ENCODE data around the gene MAGEA4.

DNA sequence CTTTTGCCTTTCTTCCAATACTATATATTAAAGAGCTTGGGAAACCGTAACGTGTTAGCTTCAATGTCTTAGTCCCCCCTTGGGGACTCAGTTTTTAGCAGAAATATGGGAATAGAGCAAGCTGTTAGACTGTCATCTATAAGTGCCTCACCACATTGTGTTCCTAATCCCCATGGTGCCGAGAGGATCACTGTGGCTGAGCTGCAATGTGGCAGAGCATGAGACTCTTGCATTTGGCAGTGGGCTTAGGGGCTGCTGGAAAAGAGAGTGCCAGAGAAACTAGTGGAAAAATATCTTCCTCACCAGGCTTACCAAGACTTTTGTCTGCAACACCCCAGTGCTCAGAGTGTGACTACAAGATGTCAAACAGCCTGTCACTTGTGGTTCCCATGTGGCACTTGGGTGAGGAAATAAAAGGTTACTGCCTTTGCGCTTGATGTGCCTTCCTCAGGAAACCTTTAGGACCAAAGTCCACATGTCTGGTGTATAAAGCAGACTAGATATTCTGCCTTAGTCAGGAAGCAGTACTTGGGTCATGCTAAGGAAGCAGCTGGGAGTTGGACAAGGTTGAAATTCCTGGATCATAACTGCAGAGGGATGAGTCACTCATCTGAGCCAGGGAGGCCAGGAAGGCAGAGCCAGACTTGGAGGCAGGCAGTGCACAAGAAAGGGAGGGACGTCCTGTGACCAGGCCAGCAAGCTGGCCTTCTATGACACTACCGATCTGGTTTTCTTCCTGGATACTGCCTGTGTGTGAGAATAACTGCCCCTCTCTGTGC is 9.7 kb upstream of the MAGEA4 start:
- TF ChIP-seq, protein P1, sequence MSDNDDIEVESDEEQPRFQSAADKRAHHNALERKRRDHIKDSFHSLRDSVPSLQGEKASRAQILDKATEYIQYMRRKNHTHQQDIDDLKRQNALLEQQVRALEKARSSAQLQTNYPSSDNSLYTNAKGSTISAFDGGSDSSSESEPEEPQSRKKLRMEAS (IDR thresholded peaks at IDR 0.05; ENCODE audit: low read depth, low read length), result no peak
- TF ChIP-seq, protein P2, sequence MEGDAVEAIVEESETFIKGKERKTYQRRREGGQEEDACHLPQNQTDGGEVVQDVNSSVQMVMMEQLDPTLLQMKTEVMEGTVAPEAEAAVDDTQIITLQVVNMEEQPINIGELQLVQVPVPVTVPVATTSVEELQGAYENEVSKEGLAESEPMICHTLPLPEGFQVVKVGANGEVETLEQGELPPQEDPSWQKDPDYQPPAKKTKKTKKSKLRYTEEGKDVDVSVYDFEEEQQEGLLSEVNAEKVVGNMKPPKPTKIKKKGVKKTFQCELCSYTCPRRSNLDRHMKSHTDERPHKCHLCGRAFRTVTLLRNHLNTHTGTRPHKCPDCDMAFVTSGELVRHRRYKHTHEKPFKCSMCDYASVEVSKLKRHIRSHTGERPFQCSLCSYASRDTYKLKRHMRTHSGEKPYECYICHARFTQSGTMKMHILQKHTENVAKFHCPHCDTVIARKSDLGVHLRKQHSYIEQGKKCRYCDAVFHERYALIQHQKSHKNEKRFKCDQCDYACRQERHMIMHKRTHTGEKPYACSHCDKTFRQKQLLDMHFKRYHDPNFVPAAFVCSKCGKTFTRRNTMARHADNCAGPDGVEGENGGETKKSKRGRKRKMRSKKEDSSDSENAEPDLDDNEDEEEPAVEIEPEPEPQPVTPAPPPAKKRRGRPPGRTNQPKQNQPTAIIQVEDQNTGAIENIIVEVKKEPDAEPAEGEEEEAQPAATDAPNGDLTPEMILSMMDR (IDR thresholded peaks at IDR 0.05; ENCODE audit: low read depth, low read length), result no peak

Data from NB4 (cell line).